Activated T-helper 1 cell treated with anti-CD3 and anti-CD28 coated beads, Interleukin-2, amount 50 U/mL, for 16 hours (primary cell): ENCODE measurements around the gene KLHL11.
"Not testable (repeated sequence)": the region's sequence is repeated elsewhere in the genome, so short reads cannot be mapped to it uniquely, and the experiment has no call there.

Experiments
- DNase-seq, 2 donors: peaks; one replicate each; pipeline ENCODE4 v3.0.0-alpha.2; 2020; ENCODE audit warnings: low read depth in 1 of 2, low spot score in 1 of 2

Gene KLHL11

GRCh38 chr17:41888332-41888965, 23.2 kb upstream of the KLHL11 start:
- DNase-seq = no peak

- DNase-seq = no peak
Measured at GRCh38 chr17:41885733-41886132, 20.5 kb upstream of the KLHL11 start.

GRCh38 chr17:41882756-41883155, 17.5 kb upstream of the KLHL11 start:
- no peak for DNase-seq

DNA sequence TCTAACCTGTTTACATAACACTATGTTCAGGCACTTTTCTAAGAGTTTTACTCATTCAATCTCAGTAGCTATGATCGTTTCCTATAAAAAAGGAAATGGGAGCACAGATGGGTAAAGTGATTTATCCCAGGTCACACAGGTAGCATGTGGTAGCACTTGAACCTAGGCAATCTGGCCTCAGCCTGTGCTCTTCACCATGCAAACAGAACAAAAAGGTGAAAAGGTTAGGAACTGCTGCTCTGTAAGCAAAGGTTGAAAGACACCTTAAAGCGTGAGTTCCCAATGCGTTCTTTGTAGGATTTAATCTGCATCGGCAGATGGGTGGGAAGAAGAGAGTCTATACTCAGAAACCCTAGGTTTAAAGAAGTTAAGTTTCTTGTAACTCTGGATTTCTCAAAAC, 14.9 kb upstream of the KLHL11 start:
- DNase-seq = no peak

DNA sequence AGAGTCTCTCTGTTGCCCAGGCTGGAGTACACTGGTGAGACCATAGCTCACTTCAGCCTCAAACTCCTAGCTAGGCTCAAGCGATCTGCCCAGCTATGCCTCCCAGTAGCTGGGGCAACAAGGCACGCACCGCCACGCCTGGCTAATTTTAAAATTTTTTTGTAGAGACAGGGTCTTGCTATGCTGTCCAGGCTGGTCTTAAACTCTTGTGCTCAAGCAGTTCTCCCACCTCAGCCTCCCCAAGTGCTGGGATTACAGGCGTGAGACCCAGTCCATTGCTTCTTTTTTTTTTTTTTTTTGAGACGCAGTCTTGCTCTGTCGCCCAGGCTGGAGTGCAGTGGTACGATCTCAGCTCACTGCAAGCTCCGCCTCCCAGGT, 9.1 kb upstream of the KLHL11 start:
- DNase-seq = not testable (repeated sequence)

DNA sequence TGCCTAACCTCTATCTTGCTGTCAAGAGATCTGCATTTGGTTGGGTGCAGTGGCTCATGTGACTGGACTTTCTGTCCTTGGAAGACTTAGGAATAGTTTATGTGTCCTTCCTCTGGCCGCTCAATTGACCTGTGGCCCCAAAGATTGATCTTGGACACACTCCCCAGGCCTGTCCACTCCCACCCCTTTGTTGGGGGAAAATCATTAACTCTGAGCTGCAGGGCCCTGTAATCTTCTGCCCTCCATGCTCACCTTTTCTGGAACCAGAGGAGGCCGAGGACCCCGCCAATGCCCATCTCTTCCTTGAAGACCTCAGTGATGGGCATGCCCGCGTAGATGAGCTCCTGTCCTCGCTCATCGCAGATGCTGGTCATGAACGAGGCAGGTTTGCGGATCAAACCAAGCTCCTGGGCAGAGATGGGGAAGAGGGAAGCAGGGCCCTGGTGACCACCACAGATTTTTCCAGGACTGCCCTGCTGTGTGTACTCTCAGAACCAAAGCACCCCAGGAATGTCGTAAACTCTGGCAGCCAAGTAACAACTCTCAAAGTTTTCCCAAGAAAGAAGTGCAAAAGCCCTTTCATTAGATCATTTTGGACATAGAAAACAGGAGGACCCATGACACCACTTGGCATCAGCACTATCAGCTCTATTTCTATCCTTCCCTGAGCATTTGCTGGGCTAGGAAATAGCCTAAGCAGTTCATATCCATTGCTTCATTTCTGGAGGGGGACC, 8.5 kb upstream of the KLHL11 start:
- DNase-seq = no peak

GRCh38 chr17:41871789-41872188, 6.6 kb upstream of the KLHL11 start:
- no peak for DNase-seq

DNA sequence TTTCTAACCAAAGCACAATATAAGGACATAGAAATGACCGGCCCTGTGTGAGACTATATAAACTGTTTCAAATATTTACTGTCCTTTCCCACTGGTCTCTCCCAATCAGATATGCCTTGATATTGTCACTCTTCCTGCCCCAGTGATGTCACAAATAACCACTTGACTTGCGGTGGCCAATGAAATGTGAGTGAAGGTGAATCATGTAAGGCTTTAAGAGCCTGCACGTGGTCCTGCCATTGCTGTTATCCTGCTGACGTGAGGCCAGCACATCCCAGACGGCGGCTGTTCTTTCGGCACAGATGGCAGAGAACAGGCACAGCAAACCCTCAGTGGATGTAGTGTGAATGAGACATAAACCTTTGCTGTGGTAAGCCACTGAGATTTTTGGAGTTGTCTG, 5.4 kb upstream of the KLHL11 start:
- DNase-seq = no peak

DNA sequence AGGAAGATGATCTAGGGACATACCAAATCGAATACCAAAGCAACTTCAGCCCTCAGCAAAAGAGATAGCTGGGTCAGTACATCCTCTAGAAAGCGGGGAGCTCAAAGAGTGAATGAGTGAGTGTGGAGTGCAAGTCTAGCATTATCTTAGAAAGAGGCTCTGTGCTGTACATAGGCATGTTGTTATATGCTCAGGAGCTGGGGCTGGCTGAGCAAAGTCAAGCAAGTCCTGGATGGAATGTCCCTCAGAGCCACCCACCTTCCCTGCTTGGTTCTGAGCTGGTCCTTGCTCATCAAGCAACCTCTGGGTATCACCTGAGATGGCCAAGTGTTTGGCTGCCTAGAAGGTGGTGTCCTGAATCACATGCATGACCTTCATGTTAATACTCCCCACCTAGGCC, 4.9 kb upstream of the KLHL11 start:
- no peak for DNase-seq

DNA sequence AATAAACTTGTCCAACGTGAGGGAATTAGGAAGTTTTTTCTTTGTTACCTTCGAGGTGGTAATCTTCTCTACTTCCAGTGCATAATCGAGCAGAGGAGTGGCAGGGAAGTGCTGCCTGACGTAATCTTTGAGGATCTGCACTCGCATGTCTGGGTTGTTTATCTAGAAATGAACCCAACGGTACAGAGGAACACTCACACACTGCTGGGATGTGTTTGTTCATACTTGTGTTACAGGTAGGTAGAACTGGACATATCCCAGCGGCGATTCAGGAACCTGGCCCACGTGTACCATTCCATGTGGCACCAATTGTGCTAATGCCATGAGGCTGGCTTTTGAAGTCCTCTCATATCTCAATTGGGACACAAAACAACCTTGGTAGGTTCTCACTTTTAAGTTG, 4.2 kb upstream of the KLHL11 start:
- DNase-seq = no peak

DNA sequence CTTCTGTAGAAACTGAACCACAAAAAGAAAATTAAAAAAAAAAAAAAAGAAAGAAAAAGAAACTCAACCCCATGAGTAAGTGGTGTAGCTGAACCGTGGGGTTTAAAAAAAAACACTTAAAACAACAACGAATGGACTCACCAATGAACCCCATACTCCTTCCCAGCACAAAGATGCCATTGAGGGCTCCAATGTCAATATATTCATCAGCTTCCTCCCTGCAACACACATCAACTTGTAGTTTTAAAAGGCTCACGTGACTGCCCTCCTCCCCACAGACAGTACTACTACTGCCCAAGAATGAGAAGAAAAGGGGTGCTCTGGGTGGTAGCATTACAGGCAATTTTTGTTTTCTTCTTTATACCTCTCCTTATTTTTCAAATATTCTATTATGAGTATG, 3.3 kb upstream of the KLHL11 start:
- no peak for DNase-seq

DNA sequence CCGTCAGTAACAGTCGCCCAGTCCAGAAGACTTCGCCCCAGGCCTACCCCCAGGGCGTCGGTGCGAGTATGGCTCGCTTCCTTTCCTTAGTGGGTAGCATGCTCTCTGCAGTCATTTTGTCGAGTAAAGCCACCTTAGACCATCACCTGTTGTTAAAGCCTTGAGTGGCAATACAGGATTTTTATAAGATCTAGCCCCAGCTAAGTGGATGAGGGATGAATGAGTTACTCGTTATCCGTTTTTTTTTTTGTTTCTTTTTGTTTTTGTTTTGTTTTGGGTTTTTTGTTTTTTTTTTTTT, 322 bp upstream of the KLHL11 start:
- no peak for DNase-seq

DNA sequence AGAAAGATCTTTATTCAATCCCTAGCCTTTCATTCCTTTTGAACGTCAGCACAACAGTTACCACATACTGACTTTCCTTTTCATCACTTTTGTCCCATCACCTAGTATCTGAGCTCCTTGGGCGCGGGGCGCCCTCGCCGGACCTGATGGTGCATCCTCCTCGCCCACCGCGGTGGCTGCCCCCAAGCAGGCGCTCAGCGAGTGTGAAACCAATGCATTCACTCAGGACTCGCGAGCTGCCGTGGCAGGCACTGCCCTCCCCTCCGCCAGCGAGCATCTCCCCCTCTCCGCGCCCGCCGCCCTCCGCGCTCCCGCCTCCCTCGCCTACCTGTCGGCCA, 756 bp downstream of the KLHL11 start:
- peak in 1 of 2 donors; percentile 49 for DNase-seq

DNA sequence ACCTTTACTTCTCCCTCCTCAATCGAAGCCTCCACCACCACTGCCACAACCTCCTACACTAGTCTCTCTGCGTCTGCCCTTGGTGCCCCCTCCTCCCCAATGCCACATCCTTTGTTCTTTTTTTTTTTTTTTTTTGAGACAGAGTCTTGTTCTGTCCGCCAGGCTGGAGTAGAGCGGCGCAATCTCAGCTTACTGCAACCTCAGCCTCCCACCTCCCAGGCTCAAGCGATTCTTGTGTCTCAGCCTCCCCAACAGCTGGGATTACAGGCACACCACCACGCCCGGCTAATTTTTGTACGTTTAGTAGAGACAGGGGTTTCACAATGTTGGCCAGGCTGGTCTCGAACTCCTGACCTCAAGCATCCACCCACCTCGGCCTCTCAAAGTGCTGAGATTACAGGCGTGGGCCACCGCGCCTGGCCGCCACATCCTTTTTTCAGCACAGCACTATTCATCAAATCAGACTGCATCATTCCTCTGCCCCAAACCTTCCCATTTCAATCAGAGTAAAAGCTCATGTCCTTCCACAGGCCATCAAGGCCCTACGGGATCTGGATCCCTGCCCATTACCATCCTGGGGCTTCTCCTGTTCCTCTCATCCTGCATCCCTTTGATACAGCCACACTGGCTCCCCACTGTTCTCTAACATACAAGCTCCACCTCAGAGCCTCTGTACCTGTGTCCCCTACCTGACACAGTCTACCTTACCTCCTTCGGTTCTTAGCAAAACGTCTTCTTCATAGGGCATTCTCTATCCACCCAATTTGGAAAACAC, 2.0 kb downstream of the KLHL11 start:
- no peak for DNase-seq

DNA sequence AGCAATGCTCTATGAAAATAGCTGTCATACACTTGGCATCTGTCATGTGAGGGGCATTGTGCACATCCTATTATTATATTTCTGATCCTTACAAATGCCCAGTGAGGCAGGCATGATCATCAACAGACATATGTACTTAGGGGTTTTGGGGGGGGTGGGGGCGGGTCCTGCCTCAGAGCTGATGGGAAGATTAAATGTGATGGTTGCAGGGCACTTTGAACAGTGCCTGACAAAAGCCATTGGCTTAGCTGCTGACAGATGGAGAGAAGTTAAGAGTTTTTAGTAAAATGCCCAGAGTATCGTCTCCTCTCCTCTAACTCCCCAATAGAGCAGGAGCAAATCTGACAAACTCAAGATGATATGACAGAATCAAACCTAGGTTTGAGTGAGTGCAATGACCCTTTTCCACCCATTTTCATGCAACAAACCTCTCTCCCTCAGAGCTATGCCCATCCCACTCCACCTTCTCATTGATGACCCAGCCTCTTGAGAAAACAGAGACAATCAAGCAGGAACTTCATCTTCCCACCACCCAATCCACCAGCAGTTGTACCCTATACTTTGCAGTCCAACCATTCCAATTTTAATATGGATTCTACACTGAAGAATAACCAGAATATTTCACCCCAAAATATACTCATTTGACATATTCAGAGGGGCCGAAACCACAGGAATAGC, 4.8 kb downstream of the KLHL11 start:
- no peak for DNase-seq

GRCh38 chr17:41851382-41851781, 13.8 kb downstream of the KLHL11 start:
- DNase-seq = not testable (repeated sequence)

DNA sequence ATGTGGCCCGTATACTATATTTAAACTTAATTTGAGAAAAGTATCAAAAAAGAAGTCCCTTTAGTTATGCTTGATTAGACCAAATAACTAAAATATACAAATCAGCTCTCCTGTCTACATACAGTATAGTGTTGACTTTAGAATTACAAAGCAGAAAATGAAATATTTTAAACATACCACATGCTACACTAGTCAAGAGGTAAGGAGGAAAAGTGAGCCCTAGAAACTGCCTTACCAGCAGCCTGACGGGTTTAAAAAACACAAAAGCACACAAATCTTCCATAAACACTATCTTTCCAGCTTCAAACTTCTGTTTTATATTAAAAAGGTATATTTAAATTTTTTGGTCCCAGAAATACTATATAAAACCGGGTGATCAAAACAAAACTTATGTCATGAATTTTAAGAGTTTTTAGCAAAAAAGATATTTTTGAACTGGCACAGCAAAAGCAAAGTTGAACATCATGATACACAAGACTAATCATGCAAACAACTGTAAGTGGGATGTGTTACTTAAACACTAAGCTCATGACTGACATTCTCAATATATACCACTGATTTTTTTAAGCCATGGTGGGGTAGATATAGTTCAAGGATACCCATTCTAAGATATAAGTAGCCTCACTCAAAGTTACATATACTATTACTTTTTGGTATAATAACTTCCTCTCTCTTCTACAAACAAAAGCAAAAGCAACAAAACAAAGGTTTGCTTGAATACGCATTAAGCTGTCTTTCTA, 15.8 kb downstream of the KLHL11 start:
- no peak for DNase-seq

DNA sequence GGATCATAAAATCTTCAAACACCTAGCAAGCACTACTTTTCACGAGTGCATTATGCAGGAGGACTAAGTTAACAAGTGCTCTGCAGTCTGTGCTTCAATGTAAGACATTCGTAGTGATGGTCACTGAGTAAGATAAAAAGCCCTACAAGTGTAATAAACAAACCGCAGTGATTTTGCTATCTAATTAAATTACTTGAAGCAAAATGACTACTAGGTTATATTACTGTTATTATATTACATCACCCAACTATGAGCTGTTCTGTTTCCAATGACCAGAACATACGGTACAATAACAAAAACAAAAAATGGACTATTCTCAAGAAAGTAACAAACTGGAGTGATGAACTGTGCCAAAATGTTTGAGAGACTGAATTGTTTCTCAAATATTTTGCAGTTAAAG, 16.4 kb downstream of the KLHL11 start:
- DNase-seq = no peak

GRCh38 chr17:41844971-41845370, 20.3 kb downstream of the KLHL11 start:
- no peak for DNase-seq

DNA sequence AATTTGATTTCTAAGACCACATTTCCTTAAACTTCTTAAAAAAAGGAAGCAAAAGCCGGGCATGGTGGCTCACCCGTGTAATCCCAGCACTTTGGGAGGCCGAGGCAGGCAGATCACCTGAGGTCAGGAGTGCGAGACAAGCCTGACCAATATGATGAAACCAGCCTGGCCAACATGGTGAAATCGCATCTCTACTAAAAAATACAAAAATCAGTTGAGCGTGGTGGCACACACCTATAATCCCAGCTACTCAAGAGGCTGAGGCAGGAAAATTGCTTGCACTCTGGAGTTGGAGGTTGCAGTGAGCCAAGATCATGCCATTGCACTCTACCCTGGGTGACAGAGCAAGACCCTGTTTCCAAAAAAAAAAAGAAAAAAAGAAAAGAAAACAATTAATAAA, 24.4 kb downstream of the KLHL11 start:
- not testable (repeated sequence) for DNase-seq

- not testable (repeated sequence) for DNase-seq
Measured at GRCh38 chr17:41839448-41839847, 25.8 kb downstream of the KLHL11 start.
